Activated CD4-positive, CD25-positive, alpha-beta regulatory T cell treated with anti-CD3 and anti-CD28 coated beads, Interleukin-2, amount 50 U/mL, for 72 hours (primary cell): ENCODE data around the gene PLXNA3.

Experiments
- DNase-seq: peaks from one replicate; pipeline ENCODE4 v3.0.0; 2021

PLXNA3 gene

GRCh38 chrX:154506483-154507332 lies 48.6 kb downstream of the PLXNA3 start:
- no peak for DNase-seq

- DNase-seq, result no peak
Measured at GRCh38 chrX:154507673-154508383, 49.7 kb downstream of the PLXNA3 start.

- DNase-seq, result no peak
Measured at GRCh38 chrX:154508384-154508745, 50.3 kb downstream of the PLXNA3 start.

- no peak for DNase-seq
Measured at GRCh38 chrX:154509455-154509854, 51.4 kb downstream of the PLXNA3 start.

GRCh38 chrX:154511761-154512160 lies 53.7 kb downstream of the PLXNA3 start:
- DNase-seq, result no peak

GRCh38 chrX:154512879-154513553 lies 54.9 kb downstream of the PLXNA3 start:
- no peak for DNase-seq

- DNase-seq, result no peak
Measured at GRCh38 chrX:154513716-154514115, 55.6 kb downstream of the PLXNA3 start.

- no peak for DNase-seq
Measured at GRCh38 chrX:154515090-154515965, 57.2 kb downstream of the PLXNA3 start.

GRCh38 chrX:154515966-154516655 lies 58.0 kb downstream of the PLXNA3 start, which contains the start of gene FAM3A:
TSS of gene FAM3A (minus strand) at chrX:154516232. CDS start at chrX:154515772, 460 bp downstream.
- peak; percentile 89 for DNase-seq

GRCh38 chrX:154516656-154517100 lies 58.6 kb downstream of the PLXNA3 start:
- DNase-seq, result no peak

GRCh38 chrX:154517101-154517781 lies 59.2 kb downstream of the PLXNA3 start:
- no peak for DNase-seq

GRCh38 chrX:154519389-154519788 lies 61.3 kb downstream of the PLXNA3 start:
- DNase-seq, result no peak

- DNase-seq, result no peak
Measured at GRCh38 chrX:154525606-154526490, 67.8 kb downstream of the PLXNA3 start.

- peak; percentile 48 for DNase-seq
Measured at GRCh38 chrX:154526901-154527675, 69.0 kb downstream of the PLXNA3 start.
